NCI-H187 (cell line): ENCODE measurements around the gene PTPRA.
"Not testable (repeated sequence)": the region's sequence is repeated elsewhere in the genome, so short reads cannot be mapped to it uniquely, and the experiment has no call there.

Source experiments
- DNase-seq, 2 experiments: peaks; one replicate each; lab custom pipeline; 2025; lab: John Stamatoyannopoulos, UW

Gene PTPRA

DNA sequence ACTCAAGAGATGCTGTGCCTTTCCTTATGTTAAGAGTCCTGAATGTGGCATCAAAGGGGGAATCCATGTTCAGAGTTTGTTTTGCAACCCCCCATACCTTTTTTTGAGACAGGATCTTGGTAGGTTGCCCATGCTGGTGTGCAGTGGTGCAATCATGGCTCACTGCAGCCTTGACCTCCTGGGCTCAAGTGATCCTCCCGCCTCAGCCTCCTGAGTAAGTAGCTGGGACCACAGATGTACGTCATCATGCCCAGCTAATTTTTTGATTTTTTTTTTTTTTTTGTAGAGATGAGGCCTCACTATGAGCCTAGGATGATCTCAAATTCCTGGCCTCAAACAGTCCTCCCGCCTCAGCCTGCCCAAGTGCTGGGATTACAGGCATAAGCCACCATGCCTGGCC lies 16.5 kb downstream of the PTPRA start:
- no peak for DNase-seq

- no peak for DNase-seq
Measured at GRCh38 chr20:2890742-2891141, 17.5 kb downstream of the PTPRA start.

GRCh38 chr20:2891343-2891742 lies 18.1 kb downstream of the PTPRA start:
- no peak for DNase-seq

DNA sequence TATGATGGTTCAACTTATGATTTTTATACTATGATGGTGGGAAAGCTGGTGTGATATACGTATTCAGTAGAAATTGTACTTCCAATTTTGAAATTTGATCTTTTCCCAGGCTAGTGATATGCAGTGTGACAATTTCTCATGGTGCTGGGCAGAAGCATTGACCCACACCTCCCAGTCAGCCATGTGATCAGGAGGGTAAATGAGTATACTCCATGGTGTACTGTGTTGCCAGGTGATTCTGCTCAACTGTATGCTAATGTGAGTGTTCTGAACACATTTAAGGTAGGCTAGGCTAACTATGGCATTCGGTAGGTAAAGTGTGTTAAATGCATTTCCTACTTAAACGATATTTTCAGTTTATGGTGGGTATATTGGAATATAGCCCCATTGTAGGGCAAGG lies 19.1 kb downstream of the PTPRA start:
- no peak for DNase-seq

DNA sequence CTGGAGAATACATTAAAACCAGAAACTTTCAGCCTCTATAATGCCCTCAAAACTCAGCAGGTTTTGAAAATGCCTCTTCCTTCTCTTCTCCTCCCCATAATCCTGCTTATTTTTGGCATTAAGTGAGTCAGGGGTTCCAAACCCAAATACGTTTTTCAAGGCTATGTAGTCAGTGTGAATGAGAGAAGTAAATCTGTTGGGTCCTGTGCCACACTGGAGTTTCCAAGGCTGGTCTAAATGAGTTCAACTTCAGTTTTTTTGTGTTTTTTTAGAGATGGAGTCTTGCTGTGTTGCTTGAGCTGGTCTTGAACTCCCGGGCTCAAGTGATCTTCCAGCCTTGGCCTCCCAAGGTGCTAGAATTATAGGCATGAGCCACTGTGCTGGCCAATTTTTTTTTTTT lies 20.9 kb downstream of the PTPRA start:
- no peak for DNase-seq

DNA sequence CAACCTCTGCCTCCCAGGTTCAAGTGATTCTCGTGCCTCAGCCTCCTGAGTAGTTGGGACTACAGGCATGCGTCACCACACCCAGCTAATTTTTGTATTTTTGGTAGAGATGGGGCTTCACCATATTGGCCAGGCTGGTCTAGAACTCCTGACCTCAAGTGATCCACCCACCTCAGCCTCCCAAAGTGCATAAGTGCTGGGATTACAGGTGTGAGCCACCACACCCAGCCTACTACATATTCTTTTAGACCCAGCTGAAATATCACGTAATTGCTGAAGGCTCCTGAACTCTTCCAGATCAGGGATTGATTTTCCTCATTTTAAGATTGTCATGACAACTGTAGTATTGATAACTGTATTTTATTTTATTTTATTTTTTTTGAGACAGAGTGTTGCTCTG lies 21.9 kb downstream of the PTPRA start:
- DNase-seq: not testable (repeated sequence)

GRCh38 chr20:2899243-2899642 lies 26.0 kb downstream of the PTPRA start:
- DNase-seq: no peak

DNA sequence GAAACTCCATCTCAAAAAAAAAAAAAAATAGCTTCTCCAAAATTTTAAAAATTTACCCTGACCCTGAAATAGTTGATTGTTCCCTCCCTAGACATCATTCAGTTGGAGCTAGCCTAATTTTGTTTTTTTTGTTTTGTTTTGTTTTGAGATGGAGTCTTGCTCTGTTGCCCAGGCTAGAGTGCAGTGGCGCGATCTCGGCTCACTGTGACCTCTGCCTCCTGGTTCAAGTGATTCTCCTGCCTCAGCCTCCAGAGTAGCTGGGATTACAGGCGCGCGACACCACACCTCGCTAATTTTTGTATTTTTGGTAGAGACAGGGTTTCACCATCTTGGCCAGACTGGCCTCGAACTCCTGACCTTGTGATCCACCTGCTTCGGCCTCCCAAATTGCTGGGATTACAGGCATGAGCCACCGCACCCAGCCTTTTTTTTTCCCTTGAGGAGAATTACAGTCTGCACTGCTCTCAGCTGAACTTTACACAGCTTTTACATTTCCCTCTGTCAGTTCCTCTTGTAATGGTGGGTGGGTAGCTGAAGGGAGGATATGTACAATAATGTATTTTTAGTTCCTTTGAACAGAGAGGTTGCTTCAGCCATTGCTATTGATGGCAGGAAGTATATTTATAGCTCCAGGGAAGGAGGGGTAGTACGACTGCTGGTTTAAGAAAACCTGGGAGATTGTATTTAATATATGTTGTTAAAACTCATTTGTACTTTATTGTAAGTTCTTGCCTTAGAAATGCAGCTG lies 27.7 kb downstream of the PTPRA start:
- no peak for DNase-seq

- no peak for DNase-seq
Measured at GRCh38 chr20:2902291-2902690, 29.0 kb downstream of the PTPRA start.

- no peak for DNase-seq
Measured at GRCh38 chr20:2902818-2903217, 29.5 kb downstream of the PTPRA start.

DNA sequence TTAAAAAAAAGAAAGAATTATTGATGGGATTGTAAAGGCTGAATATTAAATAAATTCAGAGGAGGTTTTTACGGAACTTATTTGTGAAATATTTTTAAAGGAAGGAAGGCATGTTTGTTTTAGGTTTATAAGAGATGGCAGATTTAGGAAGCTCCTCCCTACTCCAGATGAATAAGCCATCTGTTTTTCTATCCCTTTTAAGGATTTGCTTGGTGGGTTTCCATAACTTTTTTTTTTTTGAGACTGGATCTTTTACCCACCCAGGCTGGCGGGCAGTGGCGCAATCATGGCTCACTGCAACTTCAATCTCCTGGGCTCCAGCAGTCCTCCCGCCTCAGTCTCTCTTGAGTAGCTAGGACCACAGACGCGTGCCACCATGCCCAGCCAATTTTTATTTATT lies 30.4 kb downstream of the PTPRA start:
- DNase-seq: no peak

DNA sequence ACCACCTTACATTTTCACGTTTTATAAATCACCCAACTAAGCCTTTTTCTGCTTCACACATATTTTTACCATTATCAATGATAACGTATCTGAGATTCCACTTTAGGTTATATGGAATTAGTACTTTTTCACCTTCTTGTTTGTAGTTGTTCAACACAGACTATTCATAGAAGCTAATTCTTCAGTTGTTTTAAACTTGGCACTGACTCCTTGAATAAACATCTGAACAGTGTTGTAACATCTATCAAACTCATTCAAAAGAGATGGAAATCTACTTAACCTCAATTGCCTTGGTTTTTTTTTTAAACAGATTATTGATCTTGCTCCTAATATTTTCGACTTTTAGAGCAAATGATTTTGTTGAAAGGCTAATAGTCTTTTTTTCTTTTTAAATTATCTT lies 34.2 kb downstream of the PTPRA start:
- no peak for DNase-seq

DNA sequence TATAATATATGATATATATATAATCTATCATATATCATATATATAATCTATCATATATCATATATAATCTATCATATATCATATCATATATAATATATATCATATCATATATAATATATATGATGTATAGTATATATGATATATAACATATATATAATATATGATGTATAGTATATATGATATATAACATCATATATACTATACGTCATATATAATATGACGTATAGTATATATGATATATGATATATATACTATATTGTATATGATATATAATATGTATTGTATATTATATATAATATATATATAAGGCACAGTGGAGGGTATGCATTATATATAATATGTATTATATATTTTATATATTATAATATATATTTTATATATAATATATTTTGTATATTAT lies 36.7 kb downstream of the PTPRA start:
- no peak for DNase-seq

GRCh38 chr20:2911200-2911599 lies 37.9 kb downstream of the PTPRA start:
- no peak for DNase-seq

DNA sequence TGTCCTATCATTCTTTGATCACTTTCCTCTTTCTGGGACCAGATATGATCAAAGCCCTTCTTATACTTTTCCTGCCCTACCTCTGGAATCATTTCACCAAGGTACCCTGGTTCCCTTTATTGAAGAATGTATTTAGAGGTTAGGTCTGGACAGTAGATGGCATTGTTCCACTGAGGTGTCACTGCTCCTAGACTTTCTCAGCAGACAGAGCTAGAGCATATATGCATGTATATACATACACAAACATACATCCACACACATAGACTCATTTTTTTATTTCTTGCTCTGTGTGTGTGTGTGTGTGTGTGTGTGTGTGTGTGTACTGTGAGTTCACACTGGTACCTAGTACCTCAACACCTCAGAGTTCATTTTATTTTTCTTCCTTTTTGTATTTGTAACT lies 40.9 kb downstream of the PTPRA start:
- no peak for DNase-seq

GRCh38 chr20:2917266-2917665 lies 44.0 kb downstream of the PTPRA start:
- no peak for DNase-seq

DNA sequence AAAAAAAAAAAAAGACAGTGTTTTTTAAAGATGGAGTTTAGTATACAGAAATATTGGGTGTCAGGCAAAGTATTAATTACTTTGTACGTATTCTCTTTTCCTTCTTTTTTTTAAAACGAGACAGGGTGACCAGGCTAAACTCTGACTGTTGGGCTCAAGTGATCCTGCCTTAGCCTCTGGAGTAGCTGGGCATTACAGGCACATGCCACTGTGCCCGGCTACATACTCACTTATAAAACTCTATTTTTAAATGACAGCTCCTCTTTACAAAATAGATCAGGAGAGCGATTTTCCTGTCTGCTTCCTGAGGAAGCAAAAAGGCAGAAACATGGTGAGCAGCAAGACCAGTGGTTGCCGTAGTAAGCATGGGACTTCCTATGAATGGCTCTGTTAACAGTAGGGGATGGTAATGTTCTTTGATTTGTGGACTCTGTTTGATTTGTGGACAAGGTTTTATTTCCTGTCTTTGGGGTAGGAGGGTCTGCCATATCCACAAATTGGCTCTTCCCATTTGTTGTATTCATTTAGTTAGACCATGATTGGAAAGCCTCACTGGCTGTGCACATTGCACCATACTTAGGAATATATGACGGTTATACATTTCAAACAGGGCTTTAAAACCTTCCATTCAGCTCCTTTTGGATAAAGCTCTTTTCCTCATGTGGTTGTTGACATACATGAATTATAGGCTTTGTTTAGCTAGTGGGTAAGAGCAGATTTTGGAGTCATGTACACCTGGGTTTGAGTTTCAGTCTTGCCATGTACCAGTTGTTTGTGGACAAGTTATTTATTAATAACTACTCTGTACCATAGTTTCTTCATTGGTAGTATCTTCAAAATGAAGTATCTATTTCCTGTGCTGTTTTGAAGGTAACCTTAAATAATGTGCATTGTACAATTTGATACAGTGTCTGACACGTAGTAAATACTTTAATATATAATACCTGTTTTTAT lies 45.1 kb downstream of the PTPRA start:
- DNase-seq: no peak

- no peak for DNase-seq
Measured at GRCh38 chr20:2919518-2920245, 46.4 kb downstream of the PTPRA start.

DNA sequence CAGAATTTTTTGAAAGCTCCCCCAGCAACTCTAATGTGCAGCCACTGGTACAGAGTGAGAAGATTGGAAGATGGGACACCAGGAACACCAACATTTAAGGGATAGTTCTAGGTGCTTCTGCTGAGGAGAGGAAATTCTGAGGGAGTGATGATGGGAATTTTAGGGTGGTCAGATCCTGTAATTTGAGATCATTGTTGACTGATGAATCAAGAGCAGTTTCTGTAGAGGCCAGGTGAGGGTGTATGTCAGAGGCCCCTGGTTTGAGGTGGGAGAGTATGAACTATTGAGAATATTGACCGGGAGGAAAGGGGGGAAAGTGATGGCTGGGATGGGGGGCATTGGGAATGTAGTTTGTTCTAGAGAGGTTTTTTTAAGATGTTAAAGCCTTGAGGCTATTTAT lies 47.2 kb downstream of the PTPRA start:
- DNase-seq: no peak

GRCh38 chr20:2921506-2921905 lies 48.2 kb downstream of the PTPRA start:
- no peak for DNase-seq

- DNase-seq: no peak
Measured at GRCh38 chr20:2922957-2923356, 49.7 kb downstream of the PTPRA start.

GRCh38 chr20:2930538-2930937 lies 57.3 kb downstream of the PTPRA start:
- no peak for DNase-seq

DNA sequence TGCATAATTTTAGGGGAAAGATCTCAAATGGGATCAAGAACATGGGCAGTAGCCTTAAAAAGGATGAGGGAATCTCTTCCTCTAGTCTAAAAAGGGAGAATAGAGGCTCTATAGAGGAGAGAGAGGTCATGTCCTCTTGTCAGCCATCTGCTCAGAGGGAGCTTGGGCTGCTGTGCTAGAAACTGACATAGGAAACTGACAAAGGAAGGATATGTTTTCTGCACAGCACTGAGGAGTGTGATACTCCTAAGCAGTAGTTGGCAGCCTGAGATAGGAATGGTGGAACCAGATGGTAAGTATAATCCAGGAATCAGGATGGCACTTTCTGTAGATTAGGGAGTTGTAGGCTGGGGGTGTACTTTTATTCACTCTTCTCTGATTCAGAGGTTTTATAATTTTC lies 59.2 kb downstream of the PTPRA start:
- no peak for DNase-seq
